Vagina (tissue), 2 donors: Measurements from ENCODE around the gene RCCD1.

Source experiments
- POLR2A ChIP-seq, 2 donors: fragments of 450-650 bp; IDR thresholded peaks; one replicate each; pipeline ENCODE4 v1.6.1; 2017; ENCODE audit warnings: antibody characterized with exemption in 2 of 2, mild to moderate bottlenecking in 2 of 2, moderate library complexity in 2 of 2
- TF ChIP-seq, protein P1 (sequence below), 3 experiments: fragments of 450-650 bp in 2 of 3; fragments of 200-600 bp in 1 of 3; sonication (generic) in 1 of 3; IDR thresholded peaks; one replicate each; pipeline ENCODE4 v1.5.1; 2017 to 2019; ENCODE audit warnings: antibody characterized with exemption in 3 of 3, mild to moderate bottlenecking in 2 of 3, moderate library complexity in 2 of 3

GRCh38 chr15:90921887-90922286, 32.8 kb upstream of the RCCD1 start:
- TF ChIP-seq, protein P1, sequence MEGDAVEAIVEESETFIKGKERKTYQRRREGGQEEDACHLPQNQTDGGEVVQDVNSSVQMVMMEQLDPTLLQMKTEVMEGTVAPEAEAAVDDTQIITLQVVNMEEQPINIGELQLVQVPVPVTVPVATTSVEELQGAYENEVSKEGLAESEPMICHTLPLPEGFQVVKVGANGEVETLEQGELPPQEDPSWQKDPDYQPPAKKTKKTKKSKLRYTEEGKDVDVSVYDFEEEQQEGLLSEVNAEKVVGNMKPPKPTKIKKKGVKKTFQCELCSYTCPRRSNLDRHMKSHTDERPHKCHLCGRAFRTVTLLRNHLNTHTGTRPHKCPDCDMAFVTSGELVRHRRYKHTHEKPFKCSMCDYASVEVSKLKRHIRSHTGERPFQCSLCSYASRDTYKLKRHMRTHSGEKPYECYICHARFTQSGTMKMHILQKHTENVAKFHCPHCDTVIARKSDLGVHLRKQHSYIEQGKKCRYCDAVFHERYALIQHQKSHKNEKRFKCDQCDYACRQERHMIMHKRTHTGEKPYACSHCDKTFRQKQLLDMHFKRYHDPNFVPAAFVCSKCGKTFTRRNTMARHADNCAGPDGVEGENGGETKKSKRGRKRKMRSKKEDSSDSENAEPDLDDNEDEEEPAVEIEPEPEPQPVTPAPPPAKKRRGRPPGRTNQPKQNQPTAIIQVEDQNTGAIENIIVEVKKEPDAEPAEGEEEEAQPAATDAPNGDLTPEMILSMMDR (IDR thresholded peaks at IDR 0.05), result no peak
- TF ChIP-seq POLR2A (IDR thresholded peaks at IDR 0.05), result no peak
